LoVo (cell line): Measurements from ENCODE around the gene OGA.

Experiments used
- DNase-seq: peaks from one replicate; pipeline ENCODE4 v3.0.0-alpha.2; 2016; ENCODE audit warnings: low spot score

The OGA gene

DNA sequence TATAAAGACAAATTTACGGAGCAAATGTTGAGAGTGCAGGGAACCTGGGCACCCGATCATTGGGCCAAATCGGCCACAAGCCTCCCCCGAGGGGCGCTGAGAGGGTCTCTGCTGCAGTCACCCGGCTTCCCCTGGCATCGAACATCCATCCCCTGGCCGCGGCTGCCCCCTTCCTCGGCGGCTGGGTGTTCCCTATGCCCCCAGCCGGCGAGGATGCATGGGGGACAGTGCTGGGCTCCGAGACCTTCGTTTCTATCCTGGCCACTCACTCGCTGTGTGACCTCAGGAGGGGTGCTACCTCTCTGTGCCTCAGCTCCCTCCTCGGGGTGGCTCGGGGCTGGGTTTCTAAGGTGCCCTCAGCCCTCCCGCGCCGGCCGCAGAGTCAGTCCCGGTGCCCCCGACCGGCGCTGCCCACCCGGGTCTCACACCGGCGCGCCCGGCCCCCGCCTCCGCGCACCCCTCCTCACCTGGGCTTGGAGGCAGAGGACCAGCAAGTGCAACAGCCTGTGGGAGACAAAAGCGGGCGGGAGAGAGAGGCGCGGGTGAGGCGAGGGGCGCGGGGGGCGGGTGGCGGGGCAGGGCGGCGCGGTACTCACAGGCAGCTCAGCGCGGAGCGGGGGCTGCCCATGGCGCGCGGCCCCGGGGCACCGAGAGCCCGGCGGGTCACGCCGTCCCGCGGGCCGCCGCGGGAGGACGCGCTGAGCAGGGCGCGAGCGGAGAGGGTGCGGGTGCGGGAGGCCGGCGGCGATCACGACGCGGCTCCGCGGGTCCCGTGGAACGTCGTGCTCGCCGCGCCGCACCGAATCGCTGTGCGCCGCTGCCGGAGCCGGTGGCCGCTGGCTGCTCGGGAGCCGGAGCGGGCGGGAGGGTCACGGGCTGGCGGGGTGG is 42.7 kb downstream of the OGA start, which contains the start of gene FGF8:
Gene FGF8, minus strand, starts transcription at position 842 of the 888 bp plus-strand sequence. Its CDS starts 214 bp downstream, at position 628.
- DNase-seq: no peak

GRCh38 chr10:101774589-101775272 is 43.5 kb downstream of the OGA start:
- no peak for DNase-seq

DNA sequence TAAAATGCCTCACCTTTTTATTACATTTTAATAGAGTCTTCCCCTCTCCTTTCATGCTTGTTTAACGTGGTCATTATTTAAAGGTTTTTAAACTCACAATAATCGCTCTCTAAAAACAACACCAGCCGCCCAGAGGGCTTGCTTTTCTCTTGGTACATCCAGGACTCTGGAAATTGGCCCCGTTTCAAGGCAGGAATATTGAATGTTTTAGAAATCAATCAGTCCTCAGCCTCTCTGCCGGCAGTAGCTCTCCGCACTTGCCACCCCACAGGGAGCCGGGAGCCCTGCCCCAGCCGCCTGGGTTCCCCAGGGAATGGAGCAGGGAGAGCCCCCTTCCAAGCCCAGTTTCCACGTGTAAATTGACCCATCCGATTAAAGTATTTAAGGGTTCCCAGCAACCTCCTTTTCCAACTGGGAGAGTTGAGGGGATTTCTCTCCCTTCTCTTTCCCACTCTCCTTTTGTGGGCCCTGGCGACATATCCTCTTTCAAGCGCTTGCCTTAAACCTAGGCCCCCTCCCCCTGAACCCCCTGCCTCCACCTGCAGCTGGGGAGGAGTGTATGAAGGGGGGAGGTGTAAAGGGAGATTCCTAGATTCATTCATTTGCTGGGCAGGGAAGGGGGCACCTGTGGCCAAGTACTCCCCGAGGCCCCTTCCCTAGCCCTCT is 44.2 kb downstream of the OGA start:
- DNase-seq: no peak

DNA sequence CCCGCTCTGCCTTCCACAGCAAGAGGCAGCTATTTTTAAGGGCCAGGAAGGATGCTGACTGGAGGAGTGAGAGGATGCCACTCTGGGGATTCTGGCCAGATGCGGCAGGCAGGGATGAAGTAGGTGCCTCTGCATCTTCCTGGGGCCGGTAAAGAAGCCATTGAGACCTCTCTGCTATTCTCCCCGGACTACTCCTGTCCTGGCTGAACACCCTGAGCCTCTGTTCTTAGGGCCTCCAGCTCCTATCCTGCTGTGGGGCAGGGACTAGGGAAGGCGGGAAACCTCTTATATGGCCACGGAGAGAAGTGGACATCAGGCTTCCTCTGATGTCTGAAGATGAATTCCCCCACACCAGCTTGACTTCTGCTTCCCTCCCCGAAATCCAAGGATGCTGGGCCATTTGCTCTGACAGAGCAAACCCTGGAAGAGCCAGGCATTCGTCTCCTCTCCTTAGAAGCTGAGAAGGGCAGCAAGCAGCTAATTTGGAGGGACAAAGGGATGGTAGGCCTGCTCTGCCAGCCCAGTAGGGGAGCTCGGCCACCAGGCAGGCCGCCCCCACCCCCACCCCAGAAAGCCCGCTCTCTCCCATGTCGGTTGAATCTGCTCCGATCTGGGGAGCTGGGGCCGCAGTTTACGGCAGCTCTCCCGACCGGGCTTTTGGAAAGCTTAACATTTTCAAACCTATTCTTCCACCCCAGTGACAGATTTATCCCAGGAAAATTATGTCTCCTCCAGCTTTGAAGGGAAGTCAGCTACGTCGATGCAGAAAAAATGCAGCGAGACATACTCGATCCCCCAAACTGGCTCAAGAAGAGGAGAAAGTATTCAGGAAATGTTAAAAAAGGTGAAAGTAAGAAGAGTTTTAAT is 45.1 kb downstream of the OGA start:
- DNase-seq: no peak

- no peak for DNase-seq
Observed at GRCh38 chr10:101772017-101772894, 46.0 kb downstream of the OGA start.

GRCh38 chr10:101771380-101771779 is 46.9 kb downstream of the OGA start:
- DNase-seq: no peak

- no peak for DNase-seq
Observed at GRCh38 chr10:101770331-101771215, 47.7 kb downstream of the OGA start.

DNA sequence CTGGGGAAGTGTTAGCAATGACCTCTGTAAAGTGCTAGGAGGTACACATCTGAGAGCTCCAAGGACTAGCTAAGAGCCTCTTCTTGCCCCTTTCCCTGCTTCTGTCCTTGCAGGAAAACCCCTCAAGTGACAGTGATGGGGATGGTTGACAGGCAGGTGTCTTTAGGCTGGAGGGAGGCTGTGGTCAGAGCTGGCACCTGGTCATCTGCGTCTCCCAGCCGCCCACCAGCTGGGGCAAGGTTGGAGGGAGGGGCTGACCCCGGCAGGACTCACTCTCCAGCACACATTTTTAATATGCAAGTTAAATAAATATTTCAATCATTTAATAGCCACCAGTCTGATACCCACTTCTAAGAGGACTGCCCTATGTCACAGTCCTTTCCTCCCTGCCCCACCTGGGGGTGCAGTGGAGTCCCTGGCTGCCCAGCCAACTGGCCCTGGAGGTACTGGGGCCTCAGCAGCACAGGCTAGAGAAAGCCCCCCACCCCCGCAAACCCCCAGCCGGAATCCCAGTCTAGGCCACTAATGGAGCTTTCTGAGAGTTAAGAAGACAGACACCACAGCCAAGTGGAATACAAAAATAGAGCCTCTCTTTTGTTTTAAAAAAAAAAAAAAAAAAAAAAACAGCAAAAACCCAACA is 48.6 kb downstream of the OGA start:
- no peak for DNase-seq

DNA sequence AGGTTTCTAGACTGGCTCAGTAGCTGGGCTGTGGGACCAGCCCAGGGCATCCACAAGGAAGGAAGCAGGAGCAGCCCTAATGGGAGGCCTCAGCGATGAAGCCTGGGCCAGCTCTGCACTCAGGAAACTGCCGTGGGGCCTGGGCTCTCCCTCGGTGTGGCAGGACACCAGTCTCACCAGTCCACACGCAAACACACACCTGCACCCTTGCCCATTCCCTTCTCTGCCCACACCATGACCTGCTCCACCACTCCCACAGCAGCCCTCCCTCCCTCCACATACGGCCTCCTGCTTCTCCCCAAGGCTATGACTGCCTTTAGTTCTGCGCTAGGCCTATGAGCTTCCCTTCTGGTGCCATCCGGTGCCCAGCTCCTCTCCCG is 49.5 kb downstream of the OGA start:
- DNase-seq: no peak

DNA sequence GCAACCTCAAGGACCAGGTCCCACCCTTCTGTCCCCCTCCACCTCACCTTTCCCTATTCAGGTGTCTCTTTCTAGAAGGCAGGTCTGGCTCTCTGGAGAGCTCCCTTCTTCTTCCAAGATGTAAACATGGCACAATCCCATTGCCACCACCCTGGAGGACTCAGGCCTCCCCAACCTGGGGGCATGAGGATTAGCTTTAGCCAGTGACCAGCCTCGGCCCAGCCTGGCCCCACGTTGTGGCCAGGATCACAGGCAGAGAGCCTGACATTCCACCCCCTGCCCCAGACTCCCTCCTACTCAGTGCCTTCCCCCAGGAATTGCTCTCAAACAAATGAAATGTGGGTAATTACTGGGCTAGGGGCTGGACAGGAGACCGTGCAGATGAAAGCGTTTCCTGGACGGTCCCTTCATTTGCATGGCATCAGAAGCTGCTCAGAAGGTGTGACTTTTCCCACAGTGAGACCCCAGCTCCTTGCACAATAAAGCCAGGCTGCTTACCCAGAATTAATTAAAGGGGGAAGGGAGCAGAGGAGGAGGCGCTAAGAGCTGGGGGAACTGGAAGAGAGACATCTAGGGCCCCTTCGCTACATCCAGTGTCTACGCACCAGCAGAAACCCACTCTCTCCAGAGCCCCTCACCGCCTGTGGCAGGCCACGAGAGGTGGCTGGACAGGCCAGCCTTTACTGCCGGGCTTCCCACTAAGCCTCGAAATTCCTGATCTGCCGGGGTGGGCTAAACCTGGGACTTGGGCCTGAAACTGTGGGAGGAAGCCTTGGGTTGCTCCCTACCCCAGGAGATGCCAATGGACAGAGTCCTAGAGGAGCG is 50.1 kb downstream of the OGA start:
- no peak for DNase-seq

- DNase-seq: no peak
Observed at GRCh38 chr10:101767600-101767945, 50.7 kb downstream of the OGA start.

GRCh38 chr10:101766753-101767599 is 51.3 kb downstream of the OGA start:
- no peak for DNase-seq

DNA sequence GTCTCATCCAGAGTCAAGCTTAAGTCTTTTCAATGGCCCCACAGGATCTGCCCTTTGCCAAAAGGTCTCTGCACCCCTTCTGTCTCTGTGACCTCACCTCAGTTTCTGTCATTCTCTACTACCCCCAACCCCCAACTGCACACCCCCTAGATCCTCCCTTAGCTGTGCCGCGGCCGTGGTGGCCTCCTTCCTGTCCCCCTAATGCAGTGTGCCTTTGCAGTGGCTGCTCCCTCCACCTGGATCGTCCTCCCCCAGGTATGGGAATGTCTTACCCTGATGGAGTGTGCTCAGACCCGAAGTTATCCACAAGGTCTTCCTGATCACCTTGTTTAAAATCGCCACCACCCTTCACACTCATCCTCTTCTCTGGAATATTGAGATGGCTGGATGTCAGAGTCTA is 51.9 kb downstream of the OGA start:
- DNase-seq: no peak

DNA sequence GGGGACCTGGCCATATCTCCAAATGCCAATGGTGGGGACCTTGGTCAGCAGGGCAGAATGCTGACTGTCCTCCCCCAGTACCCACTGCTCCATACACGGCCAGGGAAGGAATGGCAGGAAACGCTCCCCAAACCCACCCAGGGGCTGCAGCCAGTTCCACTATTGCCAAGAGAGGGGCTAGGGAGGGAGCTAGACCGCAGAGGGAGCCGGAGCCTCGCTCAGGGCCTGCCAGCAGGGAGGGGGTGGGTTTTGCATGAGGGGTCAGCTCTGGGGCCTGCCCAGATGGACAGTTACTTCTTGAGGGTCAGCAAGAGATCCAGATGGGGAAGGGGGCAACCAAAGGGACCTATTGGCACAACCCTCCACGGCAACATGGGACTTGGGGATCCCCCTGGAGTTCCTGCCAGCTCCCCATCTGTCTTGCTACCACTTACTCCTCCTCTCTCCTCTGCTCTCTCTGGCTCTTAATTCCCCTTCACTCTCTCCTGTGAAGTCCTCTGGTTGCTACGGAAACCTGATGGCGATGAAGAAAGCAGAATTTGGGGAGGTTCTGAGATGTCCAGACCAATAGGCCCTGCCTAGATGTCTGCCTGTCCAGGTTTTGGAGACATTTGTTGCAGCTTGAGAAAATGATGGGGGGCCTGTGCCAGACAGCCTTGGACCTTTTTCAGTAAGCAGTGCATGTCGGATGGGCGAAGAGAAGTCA is 55.0 kb downstream of the OGA start:
- DNase-seq: no peak

DNA sequence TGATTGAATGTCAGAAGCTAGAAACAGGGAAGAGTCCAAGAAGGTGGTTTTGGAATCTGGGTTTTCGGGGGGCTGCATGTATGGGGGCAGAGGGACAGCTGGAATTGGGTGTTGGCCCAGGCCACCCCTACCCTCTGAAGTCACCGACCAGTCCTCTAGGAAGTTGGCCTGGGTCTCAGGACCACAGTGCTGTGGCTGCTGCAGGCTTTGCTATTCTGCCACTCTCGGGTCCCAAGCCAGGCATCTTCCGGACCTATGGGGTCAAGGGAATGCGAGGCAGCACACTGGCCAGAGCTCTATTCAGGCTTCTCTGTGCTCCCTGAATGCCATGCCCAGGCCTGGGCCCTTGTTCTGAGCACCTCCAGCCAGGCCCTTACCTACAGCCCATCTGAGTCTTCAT is 55.5 kb downstream of the OGA start:
- no peak for DNase-seq

DNA sequence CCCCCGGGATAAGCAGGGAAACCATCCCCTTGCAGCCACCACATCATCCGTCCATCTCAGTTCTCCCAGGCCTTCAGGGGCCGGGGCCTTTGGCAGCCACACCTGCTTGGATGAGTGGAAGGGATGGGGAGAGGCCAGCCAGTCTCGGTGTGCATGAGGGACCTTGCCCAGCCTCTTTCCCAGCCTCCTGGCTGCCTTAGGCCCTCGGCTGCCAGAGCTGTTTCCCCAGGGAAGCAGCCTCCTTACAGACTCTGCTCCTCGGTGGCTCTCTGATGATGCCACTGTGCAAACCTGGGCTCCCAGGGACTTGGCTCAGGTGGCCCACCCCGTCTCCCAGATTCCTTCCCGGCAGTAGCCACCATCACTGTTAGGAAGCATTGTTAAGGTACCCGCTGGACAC is 57.0 kb downstream of the OGA start:
- no peak for DNase-seq

DNA sequence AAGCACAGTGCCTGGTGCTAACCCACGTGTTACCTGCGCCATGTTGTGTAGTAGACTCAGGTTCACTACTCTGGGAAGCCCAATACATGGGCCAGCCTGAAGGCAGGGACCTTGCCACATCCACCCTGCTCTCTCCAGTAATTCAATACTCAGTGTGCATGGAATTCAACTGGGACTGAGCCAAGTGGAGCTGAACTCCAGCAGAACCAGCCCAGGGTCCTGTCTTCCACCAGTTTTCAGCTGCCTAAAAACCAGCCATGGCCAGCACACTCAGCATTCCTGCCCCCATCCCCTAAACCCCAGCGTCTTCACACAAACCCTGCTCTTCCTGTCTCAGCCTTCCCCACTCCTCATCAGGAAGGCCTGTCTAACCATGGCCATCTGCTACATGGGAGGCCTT is 57.7 kb downstream of the OGA start:
- DNase-seq: no peak
